PFSK-1 (cell line): ENCODE data around the gene TSPAN33.

Experiments
- FOXP2 ChIP-seq: optimal IDR thresholded peaks from 2 replicates; pipeline ENCODE3; 2011; ENCODE audit warnings: borderline replicate concordance, control low read depth, inconsistent platforms; ENCODE audit not compliant: insufficient read depth; ENCODE audit errors: extremely low read length, extremely low read depth
- POLR2AphosphoS5 ChIP-seq: IDR thresholded peaks from 2 replicates; pipeline ENCODE4 v1.6.1; 2012; ENCODE audit warnings: low read depth, mild to moderate bottlenecking, control low read depth, low read length, moderate library complexity
- SIN3A ChIP-seq: IDR thresholded peaks from 2 replicates; pipeline ENCODE4 v1.6.1; 2012; ENCODE audit warnings: mild to moderate bottlenecking, low read length, moderate library complexity, borderline replicate concordance; ENCODE audit not compliant: insufficient read depth
- TAF1 ChIP-seq: IDR thresholded peaks from 2 replicates; pipeline ENCODE4 v1.6.1; 2012; ENCODE audit warnings: low read length, control low read depth, borderline replicate concordance; ENCODE audit not compliant: insufficient read depth
- TF ChIP-seq, protein P1 (sequence below), 2 experiments: IDR thresholded peaks; 2 replicates each; pipeline versions ENCODE4 v1.6.1 to v1.8.0; 2011 to 2012; ENCODE audit warnings: low read depth in 2 of 2, low read length in 2 of 2, control low read depth in 1 of 2, inconsistent platforms in 1 of 2, mild to moderate bottlenecking in 1 of 2, moderate library complexity in 1 of 2; ENCODE audit not compliant: insufficient read depth in 1 of 2

The TSPAN33 gene

DNA sequence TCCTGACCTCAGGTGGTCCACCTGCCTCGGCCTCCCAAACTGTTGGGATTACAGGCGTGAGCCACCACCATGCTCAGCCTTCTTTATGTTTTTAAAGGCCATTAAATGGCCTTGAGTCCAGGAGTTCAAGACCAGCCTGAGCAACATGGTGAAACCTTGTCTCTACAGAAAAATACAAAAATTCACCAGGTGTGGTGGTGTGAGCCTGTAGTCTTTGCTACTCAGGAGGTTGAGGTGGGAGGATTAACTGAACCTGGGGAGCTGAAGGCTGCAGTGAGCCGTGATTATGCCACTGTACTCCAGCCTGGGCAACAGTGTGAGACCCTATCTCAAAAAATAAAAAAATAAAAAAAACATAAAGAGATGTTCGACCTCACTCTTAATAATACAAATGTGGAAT is 54.9 kb downstream of the TSPAN33 start:
- TF ChIP-seq POLR2AphosphoS5, result no peak
- TF ChIP-seq, protein P1, sequence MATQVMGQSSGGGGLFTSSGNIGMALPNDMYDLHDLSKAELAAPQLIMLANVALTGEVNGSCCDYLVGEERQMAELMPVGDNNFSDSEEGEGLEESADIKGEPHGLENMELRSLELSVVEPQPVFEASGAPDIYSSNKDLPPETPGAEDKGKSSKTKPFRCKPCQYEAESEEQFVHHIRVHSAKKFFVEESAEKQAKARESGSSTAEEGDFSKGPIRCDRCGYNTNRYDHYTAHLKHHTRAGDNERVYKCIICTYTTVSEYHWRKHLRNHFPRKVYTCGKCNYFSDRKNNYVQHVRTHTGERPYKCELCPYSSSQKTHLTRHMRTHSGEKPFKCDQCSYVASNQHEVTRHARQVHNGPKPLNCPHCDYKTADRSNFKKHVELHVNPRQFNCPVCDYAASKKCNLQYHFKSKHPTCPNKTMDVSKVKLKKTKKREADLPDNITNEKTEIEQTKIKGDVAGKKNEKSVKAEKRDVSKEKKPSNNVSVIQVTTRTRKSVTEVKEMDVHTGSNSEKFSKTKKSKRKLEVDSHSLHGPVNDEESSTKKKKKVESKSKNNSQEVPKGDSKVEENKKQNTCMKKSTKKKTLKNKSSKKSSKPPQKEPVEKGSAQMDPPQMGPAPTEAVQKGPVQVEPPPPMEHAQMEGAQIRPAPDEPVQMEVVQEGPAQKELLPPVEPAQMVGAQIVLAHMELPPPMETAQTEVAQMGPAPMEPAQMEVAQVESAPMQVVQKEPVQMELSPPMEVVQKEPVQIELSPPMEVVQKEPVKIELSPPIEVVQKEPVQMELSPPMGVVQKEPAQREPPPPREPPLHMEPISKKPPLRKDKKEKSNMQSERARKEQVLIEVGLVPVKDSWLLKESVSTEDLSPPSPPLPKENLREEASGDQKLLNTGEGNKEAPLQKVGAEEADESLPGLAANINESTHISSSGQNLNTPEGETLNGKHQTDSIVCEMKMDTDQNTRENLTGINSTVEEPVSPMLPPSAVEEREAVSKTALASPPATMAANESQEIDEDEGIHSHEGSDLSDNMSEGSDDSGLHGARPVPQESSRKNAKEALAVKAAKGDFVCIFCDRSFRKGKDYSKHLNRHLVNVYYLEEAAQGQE (IDR thresholded peaks at IDR 0.05; ENCODE audit: insufficient read depth in 1 of 2, low read depth in 2 of 2, low read length in 2 of 2), result no peak
- TF ChIP-seq FOXP2, result no peak
- no peak for TF ChIP-seq SIN3A
- TF ChIP-seq TAF1, result no peak

DNA sequence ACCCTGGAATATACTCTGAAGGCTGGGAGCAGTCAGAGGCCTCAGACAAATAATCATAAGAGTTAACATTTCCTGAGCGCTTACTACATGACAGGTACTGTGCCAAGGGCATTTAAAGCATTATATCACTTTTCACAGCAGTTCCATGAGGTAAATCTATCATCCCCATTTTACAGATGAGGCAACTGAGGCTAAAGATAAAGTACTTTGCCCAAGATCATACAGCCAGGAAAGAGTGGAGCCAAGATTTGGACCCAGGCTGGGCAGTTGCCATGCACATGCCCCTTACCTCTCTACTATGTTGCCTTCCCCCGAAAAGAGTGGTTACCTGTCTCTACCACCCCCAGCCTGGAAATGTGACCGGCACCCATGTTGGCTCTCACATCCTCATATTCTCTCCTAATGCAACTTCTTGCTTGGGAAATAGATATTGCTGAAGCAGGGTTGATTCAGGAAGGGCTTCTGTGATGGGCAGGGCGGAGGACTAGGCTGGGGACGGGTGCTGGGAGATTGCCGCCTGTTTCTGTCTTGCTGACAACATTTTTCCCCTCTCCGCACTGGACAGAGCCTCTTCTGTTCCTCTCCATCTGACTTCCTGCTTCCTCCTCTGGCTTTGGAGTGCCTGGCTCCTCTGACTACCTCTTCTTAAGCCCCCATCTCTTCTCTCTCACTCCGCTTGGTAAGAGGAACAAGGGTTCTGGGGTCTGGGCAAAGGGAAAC is 57.7 kb downstream of the TSPAN33 start:
- no peak for TF ChIP-seq FOXP2
- no peak for TF ChIP-seq TAF1
- TF ChIP-seq SIN3A, result no peak
- TF ChIP-seq POLR2AphosphoS5, result no peak
- TF ChIP-seq, protein P1 (IDR thresholded peaks at IDR 0.05; ENCODE audit: insufficient read depth in 1 of 2, low read depth in 2 of 2, low read length in 2 of 2), result no peak

DNA sequence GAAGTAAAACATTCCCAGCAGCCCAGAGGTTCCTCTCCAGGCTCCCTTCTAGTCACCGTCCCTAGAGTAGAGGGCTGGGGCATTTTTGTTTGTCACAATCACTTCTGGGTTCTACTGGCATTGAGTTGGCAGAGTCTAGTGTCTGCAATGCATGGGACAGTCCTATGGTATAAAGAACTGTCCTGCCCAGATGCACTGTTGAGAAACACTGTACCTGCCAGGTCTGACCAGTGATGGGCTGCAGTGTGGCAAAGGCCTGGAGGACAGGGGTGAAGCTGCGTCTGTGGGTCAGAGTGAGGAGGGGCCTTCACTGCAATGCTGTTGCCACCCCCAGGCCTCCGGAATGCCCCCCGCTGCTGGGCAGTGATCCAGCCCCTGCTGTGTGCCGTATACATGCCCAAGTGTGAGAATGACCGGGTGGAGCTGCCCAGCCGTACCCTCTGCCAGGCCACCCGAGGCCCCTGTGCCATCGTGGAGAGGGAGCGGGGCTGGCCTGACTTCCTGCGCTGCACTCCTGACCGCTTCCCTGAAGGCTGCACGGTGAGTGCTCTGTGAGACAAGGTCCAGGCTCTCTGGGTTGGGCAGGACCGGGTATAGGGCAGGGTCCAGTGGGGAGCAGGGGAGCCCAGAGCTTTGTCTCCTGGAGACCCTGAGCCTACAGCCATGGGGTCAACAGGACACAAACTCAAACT is 58.7 kb downstream of the TSPAN33 start:
- TF ChIP-seq TAF1, result no peak
- TF ChIP-seq FOXP2, result no peak

DNA sequence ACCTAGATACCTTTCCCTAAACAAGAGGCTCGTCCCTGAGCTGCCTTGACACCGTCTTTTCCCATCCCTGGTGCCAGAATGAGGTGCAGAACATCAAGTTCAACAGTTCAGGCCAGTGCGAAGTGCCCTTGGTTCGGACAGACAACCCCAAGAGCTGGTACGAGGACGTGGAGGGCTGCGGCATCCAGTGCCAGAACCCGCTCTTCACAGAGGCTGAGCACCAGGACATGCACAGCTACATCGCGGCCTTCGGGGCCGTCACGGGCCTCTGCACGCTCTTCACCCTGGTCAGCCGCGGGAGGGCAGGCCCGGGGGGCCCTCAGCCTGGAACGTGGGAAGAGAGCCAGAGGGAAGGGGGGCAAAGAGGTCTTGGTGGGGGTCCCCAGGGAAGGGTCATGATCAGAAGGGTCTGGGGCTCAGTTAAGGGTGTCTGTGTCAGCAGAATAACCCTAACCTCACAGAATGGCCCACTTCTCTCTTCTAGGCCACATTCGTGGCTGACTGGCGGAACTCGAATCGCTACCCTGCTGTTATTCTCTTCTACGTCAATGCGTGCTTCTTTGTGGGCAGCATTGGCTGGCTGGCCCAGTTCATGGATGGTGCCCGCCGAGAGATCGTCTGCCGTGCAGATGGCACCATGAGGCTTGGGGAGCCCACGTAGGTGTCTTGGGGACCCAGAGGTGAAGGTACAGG is 60.8 kb downstream of the TSPAN33 start:
- TF ChIP-seq SIN3A, result no peak
- no peak for TF ChIP-seq TAF1
- no peak for TF ChIP-seq FOXP2
- TF ChIP-seq, protein P1 (IDR thresholded peaks at IDR 0.05; ENCODE audit: insufficient read depth in 1 of 2, low read depth in 2 of 2, low read length in 2 of 2), result no peak
- TF ChIP-seq POLR2AphosphoS5, result no peak

DNA sequence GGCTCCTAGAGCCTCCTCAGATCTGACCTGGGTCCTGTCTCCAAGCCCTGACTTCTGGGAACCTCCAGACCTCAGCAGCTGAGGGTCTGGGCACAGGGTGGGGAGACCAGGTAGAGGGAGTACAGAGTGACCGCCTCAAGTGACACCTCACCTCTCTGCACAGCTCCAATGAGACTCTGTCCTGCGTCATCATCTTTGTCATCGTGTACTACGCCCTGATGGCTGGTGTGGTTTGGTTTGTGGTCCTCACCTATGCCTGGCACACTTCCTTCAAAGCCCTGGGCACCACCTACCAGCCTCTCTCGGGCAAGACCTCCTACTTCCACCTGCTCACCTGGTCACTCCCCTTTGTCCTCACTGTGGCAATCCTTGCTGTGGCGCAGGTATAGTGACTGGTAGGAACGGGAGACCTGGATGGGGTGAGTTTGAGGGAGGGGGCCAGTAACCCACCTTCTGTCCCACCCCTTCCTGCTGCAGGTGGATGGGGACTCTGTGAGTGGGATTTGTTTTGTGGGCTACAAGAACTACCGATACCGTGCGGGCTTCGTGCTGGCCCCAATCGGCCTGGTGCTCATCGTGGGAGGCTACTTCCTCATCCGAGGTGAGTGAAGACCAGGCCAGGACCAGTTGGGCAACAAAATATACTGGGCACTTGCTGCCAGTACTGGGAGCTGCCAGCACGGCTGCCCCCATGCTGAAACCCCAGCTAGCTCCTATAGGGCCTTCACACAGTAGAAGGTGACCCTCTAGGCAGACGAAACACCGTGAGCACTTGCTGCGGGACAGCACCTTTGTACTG is 61.7 kb downstream of the TSPAN33 start:
- TF ChIP-seq POLR2AphosphoS5 (no peak), FOXP2 (no peak)
- TF ChIP-seq, protein P1 (IDR thresholded peaks at IDR 0.05; ENCODE audit: insufficient read depth in 1 of 2, low read depth in 2 of 2, low read length in 2 of 2), result no peak
